Ovary (tissue), 9 donors: ENCODE data around the gene AQP9. TPM values are rescaled to one million over a fixed set of nuclear protein-coding genes. Genes with fewer than 3 reads are reported as not detected.

Experiments used
- DNase-seq, 5 donors: peaks; one replicate each; pipeline ENCODE4 v3.0.0-alpha.2; 2019 to 2020
- H3K27ac ChIP-seq, 2 donors: fragments of 200-600 bp; one replicate each; pipeline versions ENCODE4 v1.5.1 to v1.8.0; 2019 to 2022
- H3K27me3 ChIP-seq: fragments of 200-600 bp; one replicate; pipeline ENCODE4 v1.8.0; 2022
- H3K36me3 ChIP-seq: fragments of 200-600 bp; sonication (generic); one replicate; pipeline ENCODE4 v1.5.1; 2019
- H3K4me1 ChIP-seq: one replicate; pipeline ENCODE4 v1.8.1; 2013; ENCODE audit warnings: mild to moderate bottlenecking, moderate library complexity; ENCODE audit not compliant: insufficient read depth
- H3K4me3 ChIP-seq: fragments of 200-600 bp; sonication (generic); one replicate; pipeline ENCODE4 v1.5.1; 2017
- H3K9me3 ChIP-seq, 2 donors: fragments of 200-600 bp in 1 of 2; sonication (generic) in 1 of 2; one replicate each; pipeline versions ENCODE4 v1.5.1 to v1.8.1; 2013 to 2019; ENCODE audit warnings: mild to moderate bottlenecking in 1 of 2, moderate library complexity in 1 of 2
- CTCF ChIP-seq, 3 donors: fragments of 450-650 bp in 2 of 3; fragments of 200-600 bp in 1 of 3; IDR thresholded peaks; one replicate each; pipeline versions ENCODE4 v1.5.1 to v1.8.0; 2016 to 2022; ENCODE audit warnings: antibody characterized with exemption in 3 of 3, mild to moderate bottlenecking in 1 of 3
- EP300 ChIP-seq: sonication (generic); formaldehyde crosslinking; IDR thresholded peaks from one replicate; pipeline ENCODE4 v1.6.1; 2017; ENCODE audit warnings: antibody characterized with exemption
- POLR2A ChIP-seq: fragments of 450-650 bp; IDR thresholded peaks from one replicate; pipeline ENCODE4 v1.6.1; 2017; ENCODE audit warnings: antibody characterized with exemption, mild to moderate bottlenecking, moderate library complexity
- WGBS, 3 donors: extraction: QIAGEN DNeasy Blood & Tissue Kit in 1 of 3; methylation state at CpG; one replicate each; pipeline versions ENCODE4 v1.1.5 to v1.1.7; 2013 to 2017; 5-methylcytosine and 5-hydroxymethylcytosine counted together
- intact Hi-C, 4 donors: fragments of 100-400 bp; cut with DNase I; formaldehyde crosslinking; loops; one replicate each; pipeline versions ENCODE4 v1.11.0 to v1.15.1; 2022 to 2023
- polyA plus RNA-seq, 2 donors: library from polyadenylated mRNA; stranded (reverse); fragments of 200-250 nt in 1 of 2; fragments of 350-450 nt in 1 of 2; fragmentation: Illumina TruSeq in 1 of 2; extraction: RNeasy Lipid Tissue Mini Kit (QIAGEN cat#74804) in 1 of 2; gene quantifications; one replicate each; pipeline ENCODE4 v1.2.3, GENCODE V29; 2013 to 2014
- total RNA-seq, 7 donors: library from RNA; depleted of rRNA in 2 of 7; stranded (reverse); fragments of >200 nt in 2 of 7; fragmentation: NEBNext Ultra II Directional in 3 of 7; extraction: Animal tissue kit (Norgen Biotek cat#: 25700) in 3 of 7; gene quantifications; one replicate each; pipeline versions ENCODE4 v1.1.0 to v1.2.4, GENCODE V29; 2016 to 2023
- donor health status: DM: no; HTN: no; CAD: no; lungs with moderate emphysema.
- donor health status: DM: no; HTN: no; CAD: no.
- donor health status: Bipolar disorder and iron deficiency.
- donor health status: DM: yes; HTN: yes; CAD: no.
- donor health status: DM: no; HTN: no; CAD: no.
- donor health status: DM: yes; HTN: yes; CAD: no.

AQP9 gene
- total and polyA plus RNA-seq, 9 donors: 0.23 to 29.9 (median 1.4) TPM

GRCh38 chr15:58222679-58223078 lies 84.5 kb downstream of the AQP9 start:
- TF ChIP-seq CTCF (IDR thresholded peaks at IDR 0.05): no peak
- no peak for TF ChIP-seq POLR2A
- TF ChIP-seq EP300: no peak
- Histone ChIP-seq H3K4me3 (no peak overlapping the region), H3K27me3 (no peaks in the 10 kb centered on the region), H3K36me3 (no peaks in the 10 kb centered on the region), H3K9me3 (no peaks in the 10 kb centered on the region), H3K4me1 (peaks cover 3% of the 10 kb centered on the region), H3K27ac (no peak overlapping the region)
- intact Hi-C loops: no loop called here
- WGBS, 3 donors: 59 to 84% (median 69%) methylated on average over 2 of the region's 2 CpGs
- no peak for DNase-seq

GRCh38 chr15:58223432-58223831 lies 85.3 kb downstream of the AQP9 start:
- no peak for TF ChIP-seq CTCF (IDR thresholded peaks at IDR 0.05)
- Histone ChIP-seq H3K36me3 (no peaks in the 10 kb centered on the region), H3K4me1 (peaks cover 3% of the 10 kb centered on the region), H3K27me3 (no peaks in the 10 kb centered on the region), H3K9me3 (no peaks in the 10 kb centered on the region), H3K27ac (no peak overlapping the region), H3K4me3 (no peak overlapping the region)
- 76 to 93% (median 89%) methylated on average over 3 of the region's 3 CpGs for WGBS, 3 donors
- no peak for DNase-seq
- intact Hi-C loops: no loop called here

- Histone ChIP-seq H3K27ac (no peak overlapping the region), H3K4me1 (peaks cover 3% of the 10 kb centered on the region), H3K27me3 (no peaks in the 10 kb centered on the region), H3K36me3 (no peaks in the 10 kb centered on the region), H3K9me3 (no peaks in the 10 kb centered on the region), H3K4me3 (no peak overlapping the region)
- intact Hi-C loops: no loop called here
- no peak for DNase-seq
- TF ChIP-seq POLR2A: no peak
- TF ChIP-seq EP300: no peak
- no peak for TF ChIP-seq CTCF (IDR thresholded peaks at IDR 0.05)
- 71 to 91% (median 87%) methylated on average over 2 of the region's 2 CpGs for WGBS, 3 donors
These were observed 85.9 kb downstream of the AQP9 start for GRCh38 chr15:58224068-58224467.

GRCh38 chr15:58227706-58228543 lies 89.7 kb downstream of the AQP9 start:
- peak in 2 of 3 donors; percentile 38 to 40 for TF ChIP-seq CTCF (IDR thresholded peaks at IDR 0.05)
- no peak for TF ChIP-seq POLR2A
- H3K27ac ChIP-seq: no peak overlapping the region
- peak; percentile 14 to 67 (median 55) for DNase-seq
- H3K4me3 ChIP-seq: no peak overlapping the region
- no peaks in the 10 kb centered on the region for H3K27me3 ChIP-seq
- intact Hi-C loops: no loop called here
- 50 to 54% (median 51%) methylated on average over 8 of the region's 8 CpGs for WGBS, 3 donors
- H3K36me3 ChIP-seq: no peaks in the 10 kb centered on the region
- peaks cover 3% of the 10 kb centered on the region for H3K4me1 ChIP-seq
- H3K9me3 ChIP-seq: no peaks in the 10 kb centered on the region
